GM08714 (cell line): ENCODE measurements around the gene RANBP2.

Source experiments
- H3K4me3 ChIP-seq: fragments of 200-500 bp; sonication (Bioruptor generic); 2 replicates; pipeline ENCODE4 v1.5.1; 2014; ENCODE audit warnings: mild to moderate bottlenecking, low read length, inconsistent platforms
- ZNF274 ChIP-seq: IDR thresholded peaks from 2 replicates; pipeline ENCODE4 v1.6.1; 2012; ENCODE audit warnings: mild to moderate bottlenecking, low read depth, low read length

RANBP2 gene

DNA sequence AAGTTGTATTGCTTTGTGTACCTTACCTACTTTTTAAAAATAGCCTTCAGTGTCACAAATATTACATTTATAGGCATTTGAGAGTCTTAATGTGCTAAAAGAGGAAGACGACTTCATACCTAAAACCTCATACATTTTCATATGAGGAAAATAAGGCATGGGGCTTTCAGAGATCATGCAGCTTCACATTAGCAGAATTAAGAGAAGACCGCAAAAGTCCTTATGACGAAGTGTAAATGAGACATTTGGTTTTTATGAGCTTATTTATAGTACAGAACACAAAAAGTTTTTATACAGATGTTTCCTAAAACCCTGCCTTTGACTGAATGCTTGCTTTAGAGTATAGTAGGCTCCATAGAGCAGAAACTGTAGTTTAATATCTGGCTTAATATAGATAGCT, 57.2 kb downstream of the RANBP2 start:
- no peak for TF ChIP-seq ZNF274
- H3K4me3 ChIP-seq = no peak overlapping the region

DNA sequence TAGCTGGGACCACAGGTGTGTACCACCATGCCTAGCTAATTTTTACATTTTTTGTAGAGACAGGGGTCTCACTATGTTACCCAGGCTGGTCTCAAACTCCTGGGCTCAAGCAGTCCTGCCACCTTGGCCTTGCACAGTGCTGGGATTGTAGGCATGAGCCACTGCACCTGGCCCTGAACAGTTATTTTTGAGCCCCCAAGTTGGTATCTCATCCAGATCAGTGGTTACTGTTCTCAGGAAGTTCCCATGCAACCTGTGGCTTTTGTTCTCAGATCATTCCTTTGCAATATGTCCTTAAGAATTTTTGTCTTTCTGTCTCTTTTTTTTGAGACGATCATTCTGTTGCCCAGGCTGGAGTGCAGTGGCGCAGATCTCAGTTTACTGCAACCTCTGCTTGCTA, 59.6 kb downstream of the RANBP2 start:
- TF ChIP-seq ZNF274 = no peak
- no peak overlapping the region for H3K4me3 ChIP-seq

DNA sequence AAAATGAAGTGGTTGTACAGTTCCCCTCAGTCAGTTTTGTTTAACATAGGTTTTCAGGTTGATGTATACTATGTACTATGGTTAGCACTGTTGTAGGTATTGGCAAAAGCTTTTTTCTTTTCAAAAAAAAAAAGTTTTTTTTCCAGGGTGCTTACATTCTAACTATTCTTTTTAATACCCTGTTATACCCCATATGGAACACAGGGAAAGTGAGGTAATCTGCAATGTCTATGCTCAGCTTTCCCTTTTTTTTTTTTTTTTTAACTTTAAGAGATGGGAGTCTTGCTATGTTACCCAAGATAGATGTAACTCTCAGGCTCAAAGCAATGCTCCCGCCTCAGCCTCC, 66.7 kb downstream of the RANBP2 start:
- TF ChIP-seq ZNF274 = no peak
- peak overlapping the region; percentile 86 for H3K4me3 ChIP-seq

DNA sequence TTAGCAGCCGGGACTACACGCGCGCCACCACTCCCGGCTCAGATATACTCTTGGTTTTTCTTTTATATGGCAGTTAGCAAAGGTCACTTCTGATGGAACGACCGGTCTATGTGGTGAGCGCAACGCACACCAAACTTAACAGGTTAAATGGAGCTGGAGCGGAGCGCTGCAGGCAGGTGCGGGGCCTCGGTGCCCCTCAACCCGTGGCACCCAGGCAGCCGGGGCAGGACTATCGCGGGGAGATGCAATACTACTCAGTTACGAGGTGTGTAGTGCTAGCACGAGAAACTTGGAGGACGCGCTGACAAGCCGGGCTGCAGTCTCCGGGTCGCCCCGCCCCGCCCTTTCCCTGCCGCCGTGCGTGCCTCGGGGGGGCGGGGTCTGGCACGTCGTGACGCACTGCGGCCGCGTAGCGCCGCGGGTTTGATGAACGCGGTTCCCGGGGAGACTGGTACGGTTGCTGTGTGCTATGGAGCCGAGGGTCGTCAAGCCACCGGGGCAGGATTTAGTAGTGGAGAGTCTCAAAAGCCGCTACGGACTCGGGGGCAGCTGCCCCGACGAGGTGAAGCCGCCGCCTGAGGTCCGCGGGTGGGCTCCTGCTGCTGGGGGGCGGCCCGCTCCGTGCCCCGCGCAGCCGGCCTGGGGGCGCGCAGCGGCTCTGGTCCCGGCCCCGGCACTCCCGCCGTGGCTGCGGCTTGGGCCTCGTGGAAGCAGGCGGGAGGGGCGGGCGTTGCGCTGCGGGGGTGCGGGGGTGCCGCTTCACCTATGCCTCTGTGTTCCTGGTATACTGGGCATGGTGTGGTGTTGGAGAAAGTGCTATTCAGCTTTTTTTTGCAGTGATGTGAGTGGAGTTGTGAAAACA, 67.3 kb downstream of the RANBP2 start, which contains the start of gene CCDC138:
Gene CCDC138, plus strand, starts transcription at position 418 of the 862 bp plus-strand sequence. Its CDS starts 52 bp downstream, at position 470.
- peak within 1 kb of the TSS; percentile 86 for H3K4me3 ChIP-seq
- no peak for TF ChIP-seq ZNF274

DNA sequence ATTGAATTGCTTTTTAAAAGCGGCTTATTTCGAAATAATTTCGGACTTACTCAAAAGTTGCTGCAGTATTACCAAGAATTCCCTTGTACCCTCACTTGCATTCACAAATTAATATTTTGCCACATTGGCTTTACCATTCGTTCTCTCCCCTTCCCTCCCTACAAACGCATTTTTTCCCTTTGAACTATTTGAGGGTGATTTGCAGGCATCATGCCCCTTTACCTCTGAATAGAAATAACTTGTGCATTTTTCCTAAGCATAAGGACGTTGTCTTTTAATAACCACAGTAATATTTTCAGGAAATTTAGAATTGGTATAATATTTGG, 67.9 kb downstream of the RANBP2 start:
- H3K4me3 ChIP-seq = peak overlapping the region; percentile 86
- TF ChIP-seq ZNF274 = no peak

DNA sequence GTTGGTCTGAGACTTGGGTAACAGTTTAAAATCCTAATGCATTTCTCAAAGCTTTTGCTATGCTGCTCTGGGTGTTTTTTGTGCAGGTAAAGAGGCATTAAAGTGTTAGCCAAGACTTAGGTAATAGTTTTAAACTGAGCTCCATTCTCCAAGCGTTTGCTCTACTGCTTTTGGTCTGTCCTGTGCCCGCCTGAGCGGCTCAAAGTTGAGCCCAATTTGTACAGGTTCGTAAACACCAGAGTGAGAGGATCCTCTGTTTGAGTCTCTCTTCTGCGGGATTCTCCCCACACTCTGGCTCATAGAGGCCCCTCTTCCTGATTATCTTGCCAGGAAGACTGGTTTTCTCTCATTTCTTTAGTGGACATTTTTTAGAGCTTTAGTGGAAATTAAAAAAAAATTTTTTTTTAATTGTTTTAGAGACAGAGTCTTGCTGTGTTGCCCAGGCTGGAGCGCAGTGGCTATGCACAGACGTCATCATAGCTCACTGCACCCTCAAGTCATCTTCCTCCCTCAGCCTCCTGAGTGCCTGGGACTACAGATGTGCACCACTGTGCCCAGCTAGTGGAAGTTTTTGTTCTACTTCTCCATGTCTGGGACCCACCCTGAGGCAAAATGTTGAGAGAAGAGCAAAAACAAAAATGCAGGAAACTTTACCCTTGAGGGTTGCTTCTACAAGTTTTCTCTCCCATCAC, 83.9 kb downstream of the RANBP2 start:
- H3K4me3 ChIP-seq = no peak overlapping the region
- no peak for TF ChIP-seq ZNF274

DNA sequence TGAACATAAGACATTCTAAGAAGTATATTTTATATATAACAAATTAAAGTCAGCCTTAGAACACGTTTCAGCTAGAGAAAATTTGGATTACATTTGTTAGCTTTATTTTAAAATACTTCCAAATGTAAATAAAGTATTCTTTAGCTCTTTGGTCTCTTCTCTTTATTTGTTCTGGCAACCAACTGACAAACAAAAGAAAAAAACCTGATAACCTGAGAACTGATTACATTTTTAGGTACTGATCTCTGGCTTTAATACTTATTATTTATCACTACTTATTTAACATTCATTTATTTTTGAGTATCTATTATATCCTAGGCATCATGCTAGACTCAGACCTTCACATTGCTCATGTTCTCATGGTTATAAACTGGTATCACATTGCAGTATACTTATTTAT, 85.8 kb downstream of the RANBP2 start:
- H3K4me3 ChIP-seq = no peak overlapping the region
- TF ChIP-seq ZNF274 = no peak

DNA sequence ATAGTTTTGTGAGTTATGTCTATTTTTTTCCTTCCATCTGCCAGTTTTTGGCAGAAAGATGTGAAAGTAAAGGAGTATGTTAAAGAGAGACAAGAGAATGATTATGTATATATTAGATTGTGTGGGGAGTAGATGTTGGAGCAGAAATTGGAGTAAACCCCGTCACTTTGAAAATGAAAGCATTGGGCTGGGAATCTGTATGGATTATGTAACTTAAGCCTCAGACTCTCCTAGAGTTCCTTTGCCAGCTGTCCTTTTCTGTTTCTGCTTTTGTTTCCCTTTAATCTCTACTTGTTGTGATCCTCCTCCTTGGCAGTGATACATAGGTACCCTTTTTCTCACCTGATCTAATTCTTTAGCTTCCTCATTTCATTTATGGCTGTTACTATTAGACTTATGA, 86.5 kb downstream of the RANBP2 start:
- no peak overlapping the region for H3K4me3 ChIP-seq
- TF ChIP-seq ZNF274 = no peak

DNA sequence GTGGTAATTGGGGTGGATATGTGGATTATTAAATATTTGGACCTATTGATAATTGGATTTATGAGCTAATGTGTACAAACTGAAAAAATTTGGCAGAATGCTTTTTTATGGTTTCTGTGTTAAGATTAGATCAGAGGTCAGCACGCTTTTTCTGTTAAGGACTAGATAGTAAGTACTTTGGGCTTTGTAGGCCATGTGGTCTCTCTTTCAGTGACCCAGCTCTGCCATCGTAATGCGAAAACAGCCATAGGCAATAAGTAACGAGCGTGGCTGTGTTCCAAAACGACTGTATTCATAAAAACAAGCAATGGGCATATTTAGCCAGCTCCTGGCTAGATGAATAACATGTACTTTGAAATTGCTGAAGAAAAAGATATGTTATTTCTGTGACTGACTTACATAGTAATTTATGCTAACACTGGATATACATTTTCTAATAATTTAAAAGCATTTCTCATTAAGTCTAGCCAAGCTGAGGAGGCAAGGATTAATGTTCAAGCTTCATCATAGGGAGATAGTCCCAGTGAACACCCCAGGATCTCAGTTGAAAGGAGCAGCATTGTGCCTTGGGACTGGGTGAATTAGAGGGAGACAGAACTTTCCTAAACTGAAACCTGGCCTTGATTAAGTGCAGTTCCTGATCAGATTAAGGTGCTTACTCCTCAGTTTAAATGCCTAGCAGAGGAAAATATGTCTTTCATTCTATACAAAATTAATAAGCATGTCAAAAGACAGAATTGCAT, 87.3 kb downstream of the RANBP2 start:
- H3K4me3 ChIP-seq = no peak overlapping the region
- TF ChIP-seq ZNF274 = no peak

DNA sequence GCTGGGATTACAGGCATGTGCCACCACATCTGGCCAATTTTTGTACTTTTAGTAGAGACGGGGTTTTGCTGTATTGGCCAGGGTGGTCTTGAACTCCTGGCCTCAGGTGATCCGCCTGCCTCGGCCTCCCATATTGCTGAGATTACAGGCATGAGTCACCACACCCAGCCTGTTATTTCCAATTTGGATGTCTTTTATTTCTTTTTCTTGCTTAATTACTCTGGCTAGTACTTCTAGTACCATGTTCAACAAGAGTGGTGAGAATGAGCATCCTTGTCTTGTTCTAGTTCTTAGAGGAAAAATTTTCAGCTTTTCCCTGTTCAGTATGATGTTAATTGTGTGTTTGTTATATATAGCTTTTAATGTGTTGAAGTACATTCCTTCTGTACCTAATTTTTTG, 90.7 kb downstream of the RANBP2 start:
- TF ChIP-seq ZNF274 = no peak
- H3K4me3 ChIP-seq = no peak overlapping the region

DNA sequence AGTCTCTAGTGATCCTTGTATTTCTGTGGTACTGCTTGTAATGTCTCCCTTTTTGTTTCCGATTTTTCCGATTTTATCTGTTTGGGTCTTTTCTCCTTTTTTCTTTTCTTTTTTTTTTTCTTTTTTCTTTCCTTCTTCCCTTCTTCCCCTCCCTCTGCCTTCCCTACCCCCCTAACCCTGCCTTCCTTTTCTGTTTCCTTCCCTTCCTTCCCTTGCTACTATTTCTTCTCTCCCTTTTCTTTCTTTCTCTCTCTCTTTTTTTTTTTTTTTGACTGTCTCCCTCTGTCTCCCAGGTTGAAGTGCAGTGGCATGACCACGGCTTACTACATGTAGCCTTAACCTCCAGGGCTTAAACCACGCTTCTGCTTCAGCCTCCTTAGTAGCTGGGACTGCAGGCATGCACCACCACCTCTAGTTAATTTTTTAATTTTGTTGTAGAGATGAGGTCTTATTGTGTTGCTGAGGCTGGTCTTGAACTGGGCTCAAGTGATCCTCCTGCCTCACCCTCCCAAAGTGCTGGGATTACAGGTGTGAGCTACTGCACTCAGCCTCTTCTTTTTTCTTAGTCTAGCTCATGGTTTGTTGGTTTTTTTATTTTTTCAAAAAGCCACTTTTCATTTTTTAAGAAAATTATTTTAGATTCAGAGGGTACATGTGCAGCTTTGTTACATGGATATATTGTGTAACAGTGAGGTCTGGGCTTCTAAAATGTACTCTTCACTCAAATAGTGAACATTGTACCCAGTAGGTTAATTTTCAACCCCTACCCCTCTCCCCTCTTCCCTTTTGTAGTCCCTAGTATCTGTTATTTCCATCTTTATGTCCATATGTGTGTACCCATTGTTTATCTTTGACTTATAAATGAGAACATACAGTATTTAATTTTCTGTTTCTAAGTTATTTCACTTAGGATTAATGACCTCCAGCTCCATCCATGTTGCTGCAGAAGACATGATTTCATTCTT, 92.0 kb downstream of the RANBP2 start:
- no peak overlapping the region for H3K4me3 ChIP-seq
- no peak for TF ChIP-seq ZNF274

DNA sequence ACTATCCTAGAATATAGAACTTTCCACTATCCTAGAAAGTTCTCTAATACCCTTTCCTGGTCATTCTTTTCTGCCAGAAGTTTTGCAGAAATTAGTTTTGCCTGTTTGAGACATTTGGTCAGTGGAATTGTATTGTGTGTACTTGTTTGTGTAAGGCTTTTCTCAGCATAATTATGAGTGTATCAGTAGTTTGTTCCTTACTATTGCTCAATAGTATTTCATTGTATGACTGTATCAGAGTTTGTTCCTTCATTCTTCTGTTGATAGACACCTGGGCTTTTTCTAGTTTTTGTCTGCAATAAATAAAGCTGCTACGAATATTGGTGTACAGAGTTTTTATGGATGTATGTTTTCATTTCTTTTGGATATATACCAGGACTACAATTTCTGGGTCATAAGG, 94.5 kb downstream of the RANBP2 start:
- no peak overlapping the region for H3K4me3 ChIP-seq
- no peak for TF ChIP-seq ZNF274

DNA sequence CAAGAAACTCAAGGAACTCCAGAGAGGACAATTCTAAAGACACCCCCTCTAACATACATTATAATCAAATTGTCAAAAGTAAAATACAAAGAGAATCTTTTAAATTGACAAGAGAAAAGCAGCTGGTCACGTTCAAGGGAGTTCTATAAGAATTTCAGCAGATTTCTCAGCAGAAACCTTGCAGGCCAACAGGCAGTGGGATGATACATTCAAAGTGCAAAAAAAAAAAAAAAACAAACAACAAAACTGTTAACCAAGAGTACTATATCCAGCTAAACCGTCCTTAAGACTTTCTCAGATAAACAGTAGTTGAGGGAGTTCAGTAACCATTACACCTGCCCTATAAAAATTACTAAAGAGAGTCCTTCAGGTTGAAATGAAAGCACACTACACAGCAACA, 101.2 kb downstream of the RANBP2 start:
- H3K4me3 ChIP-seq = no peak overlapping the region
- TF ChIP-seq ZNF274 = no peak

DNA sequence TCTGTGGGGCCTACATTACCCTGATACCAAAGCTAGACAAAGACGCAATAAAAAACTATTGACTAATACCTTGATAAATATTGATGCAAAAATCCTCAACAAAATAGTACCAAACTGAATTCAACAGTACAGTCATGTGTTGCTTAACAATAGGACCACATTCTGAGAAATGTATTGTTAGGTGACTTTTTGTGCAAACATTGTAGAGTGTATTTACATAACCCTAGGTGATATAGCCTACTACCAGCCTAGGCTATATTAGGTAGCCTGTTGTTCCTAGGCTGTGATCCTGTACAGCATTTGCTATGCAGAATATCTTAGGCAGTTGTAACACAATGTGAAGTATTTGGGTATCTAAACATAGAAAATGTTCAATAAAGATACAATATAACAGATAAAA, 104.0 kb downstream of the RANBP2 start:
- H3K4me3 ChIP-seq = no peak overlapping the region
- no peak for TF ChIP-seq ZNF274
